HG03097 (cell line): ENCODE data around the gene IFNAR1.

ENCODE experiments used
- ATAC-seq: cut with Tn5 transposase; IDR thresholded peaks from one replicate; pipeline ENCODE4 v1.9.1; 2021; ENCODE audit not compliant: unreplicated experiment, low FRiP score

IFNAR1 gene

DNA sequence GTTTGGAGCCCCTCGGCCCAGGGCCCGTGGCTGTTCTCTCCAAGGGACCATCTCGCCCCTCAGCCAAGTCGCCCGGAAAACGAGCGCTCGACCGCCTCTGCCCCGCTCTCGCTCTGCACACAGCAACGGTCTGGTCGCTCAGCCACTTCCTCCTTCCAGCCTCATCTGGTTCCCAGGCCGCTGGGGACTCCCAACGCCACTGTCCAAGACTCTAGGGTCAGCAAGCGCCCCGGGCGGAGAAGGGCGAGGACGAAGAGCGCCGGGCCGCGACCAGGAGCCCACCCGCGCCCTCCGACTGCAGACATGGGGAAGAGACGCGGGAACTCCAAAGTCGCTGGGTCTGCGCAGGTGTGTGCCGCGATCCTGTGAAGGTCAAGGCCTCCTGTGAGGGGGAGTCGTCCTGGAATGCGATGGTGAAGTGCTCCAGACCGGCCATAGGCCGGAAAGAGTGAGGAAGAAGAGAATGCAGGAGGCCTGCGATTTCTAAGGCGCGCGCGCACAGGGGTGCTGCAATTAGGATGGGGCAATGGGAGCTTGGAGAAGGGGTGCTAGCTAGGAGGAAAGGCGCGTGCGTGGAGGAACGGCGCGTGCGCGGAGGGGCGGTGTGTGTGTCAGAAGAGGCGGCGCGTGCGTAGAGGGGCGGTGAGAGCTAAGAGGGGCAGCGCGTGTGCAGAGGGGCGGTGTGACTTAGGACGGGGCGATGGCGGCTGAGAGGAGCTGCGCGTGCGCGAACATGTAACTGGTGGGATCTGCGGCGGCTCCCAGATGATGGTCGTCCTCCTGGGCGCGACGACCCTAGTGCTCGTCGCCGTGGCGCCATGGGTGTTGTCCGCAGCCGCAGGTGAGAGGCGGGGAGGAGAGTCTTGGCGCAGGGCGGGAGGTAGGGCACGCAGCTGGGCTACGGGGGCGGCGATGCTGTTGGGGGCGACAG lies at the start of gene IFNAR1:
Gene IFNAR1 (plus strand): TSS at position 680 of the 931 bp plus-strand sequence. CDS start 86 bp downstream, at position 766.
- peak; percentile 75 for ATAC-seq

GRCh38 chr21:33278721-33279120 lies 46.0 kb upstream of the IFNAR1 start:
- no peak for ATAC-seq

- no peak for ATAC-seq
Observed at GRCh38 chr21:33279330-33279820, 45.4 kb upstream of the IFNAR1 start.

GRCh38 chr21:33281096-33281652 lies 43.6 kb upstream of the IFNAR1 start:
- no peak for ATAC-seq

DNA sequence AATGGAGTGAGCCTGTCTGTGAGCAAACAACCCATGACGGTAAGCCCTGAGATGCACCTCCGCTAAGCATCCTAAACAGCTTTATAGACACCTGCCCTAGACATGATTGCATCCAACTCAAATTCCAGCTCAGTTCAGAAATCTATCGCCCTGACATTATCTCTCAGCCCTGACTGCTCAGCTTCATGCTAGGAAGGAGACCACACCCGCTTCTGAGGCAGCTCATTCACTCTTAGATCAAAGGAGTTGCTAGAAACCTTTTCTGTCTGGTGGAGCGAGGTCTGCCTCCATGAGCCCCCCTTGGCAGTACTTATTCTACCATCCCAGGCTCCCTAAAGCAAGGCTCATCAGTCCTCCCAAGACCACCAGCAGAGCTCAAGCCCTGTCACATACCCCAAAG lies 41.6 kb upstream of the IFNAR1 start:
- ATAC-seq = no peak

DNA sequence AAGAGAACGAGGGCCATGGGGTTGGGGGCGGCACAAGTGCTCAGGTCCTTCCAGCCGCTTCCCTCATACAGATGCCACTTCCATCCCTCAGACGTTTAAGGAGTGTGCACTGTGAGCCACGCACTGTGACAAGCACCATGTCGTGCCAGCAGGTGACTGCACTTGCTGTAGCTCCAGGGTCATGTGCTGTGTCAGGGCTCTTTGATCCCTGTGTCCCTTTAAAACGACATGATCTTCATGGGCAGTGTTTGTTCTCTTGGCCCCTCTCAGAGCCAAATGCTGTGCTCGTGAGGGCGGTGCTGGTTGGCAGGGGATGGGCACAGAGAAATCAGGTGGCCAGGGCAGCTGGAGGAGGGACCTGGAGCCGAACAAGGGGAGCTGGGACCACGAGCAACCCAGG lies 38.7 kb upstream of the IFNAR1 start:
- ATAC-seq = no peak

GRCh38 chr21:33286600-33287456 lies 37.9 kb upstream of the IFNAR1 start:
- ATAC-seq = no peak

DNA sequence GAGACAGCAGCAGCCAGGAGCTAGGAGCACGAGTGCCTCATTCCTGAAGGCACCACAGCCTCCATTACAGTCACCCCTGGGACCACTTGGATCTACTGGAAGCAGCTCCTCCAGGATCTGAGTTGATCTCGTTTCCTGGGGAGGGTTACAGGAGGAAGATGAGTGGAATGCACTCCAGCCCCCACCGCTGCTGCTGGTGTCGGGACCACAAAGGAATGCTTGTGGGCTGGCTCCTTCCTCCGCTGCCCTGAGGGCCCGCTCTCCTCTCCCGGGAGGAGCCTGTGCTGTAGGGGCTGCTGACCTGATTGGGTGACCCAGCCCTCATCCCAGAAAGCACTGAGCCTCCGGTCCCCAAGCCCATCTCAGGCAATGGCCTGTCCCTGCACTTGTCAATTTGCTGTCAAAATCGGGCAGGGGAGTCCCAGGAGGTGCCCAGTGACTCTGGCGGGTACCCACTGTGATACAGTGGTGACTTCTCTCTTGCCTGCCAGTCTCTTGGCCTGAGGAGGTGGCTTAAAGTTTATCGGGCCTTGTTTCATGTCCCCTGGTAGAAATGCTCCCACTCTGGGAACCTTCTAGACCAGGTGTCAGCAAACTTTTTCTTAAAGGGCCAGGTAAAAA lies 35.5 kb upstream of the IFNAR1 start:
- no peak for ATAC-seq

DNA sequence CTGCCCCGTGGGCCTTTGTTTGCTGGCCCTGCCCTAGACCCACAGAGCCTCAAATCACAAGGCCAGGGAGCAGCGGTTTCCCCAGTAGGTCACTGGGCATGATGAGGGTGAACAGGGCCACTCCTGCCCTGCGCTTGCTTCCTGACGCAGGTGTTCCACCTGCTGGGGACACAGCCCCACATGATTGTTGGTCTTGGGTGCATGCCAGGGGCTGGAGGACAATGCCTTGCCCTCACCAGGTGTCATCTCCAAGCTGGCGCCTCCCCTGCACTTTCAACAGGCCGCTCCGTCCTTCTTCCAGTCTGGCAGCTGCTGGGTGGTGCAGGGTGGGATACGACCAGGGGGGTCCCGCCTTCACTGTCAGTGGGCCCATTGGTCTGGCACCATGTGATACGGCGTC lies 34.3 kb upstream of the IFNAR1 start:
- no peak for ATAC-seq

DNA sequence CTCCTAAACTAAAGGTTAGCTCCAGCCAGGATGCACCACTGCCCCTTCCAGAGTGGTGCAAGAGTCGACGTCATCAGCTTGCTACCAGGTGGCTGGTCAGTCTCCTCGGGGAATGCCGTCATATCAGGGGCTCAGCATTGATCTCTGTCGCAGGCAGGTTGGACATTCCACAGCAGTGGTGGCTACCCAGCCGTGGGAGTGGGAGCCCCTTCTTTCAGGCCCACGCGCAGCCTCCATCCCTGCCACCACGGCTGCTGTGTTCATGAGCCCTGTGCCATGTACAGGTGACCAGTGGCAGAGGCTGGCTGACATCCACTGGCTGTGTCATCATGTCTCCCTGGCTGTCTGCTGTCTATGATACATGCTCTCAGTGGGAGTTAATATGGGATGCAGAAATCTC lies 33.1 kb upstream of the IFNAR1 start:
- no peak for ATAC-seq

- no peak for ATAC-seq
Observed at GRCh38 chr21:33292724-33293123, 32.0 kb upstream of the IFNAR1 start.

DNA sequence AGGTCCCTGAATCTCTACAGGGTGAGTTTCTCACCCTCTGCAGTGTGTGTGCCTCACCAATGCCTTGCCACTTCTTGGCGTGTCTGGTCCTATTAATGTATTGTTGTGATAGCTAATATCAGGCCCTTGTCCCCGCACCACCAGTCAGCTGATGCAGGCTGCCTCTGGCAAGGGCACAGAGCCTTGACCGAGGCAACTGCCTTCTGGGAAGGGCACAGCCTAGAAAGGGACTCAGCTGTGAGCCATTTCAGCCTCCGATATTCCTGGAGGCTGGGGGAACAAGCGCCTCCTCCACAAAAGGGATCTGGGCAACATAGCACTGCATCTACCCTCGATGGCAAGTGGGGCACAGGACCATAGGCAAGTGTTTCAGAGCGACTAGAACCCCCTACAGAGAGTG lies 31.6 kb upstream of the IFNAR1 start:
- ATAC-seq = no peak

DNA sequence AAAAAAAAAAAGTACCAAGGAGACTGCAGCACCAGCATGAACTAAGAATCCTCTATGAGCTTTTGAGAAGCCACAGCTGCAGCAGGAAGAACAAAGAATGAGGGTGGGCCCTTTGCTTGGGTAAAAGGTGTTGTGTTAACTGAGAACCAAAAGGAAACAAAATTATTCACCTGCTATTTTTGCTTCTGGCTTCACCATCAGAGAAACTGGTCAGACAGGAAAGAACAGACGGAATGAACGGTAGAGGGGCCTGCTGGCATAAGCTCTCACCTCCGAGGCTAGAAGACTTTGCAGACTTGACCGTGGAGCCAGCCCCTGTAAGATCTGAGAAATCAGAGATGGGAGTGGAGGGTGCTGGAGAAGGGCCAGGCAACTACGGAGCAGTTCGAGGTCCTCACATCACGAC lies 31.0 kb upstream of the IFNAR1 start:
- ATAC-seq = no peak

DNA sequence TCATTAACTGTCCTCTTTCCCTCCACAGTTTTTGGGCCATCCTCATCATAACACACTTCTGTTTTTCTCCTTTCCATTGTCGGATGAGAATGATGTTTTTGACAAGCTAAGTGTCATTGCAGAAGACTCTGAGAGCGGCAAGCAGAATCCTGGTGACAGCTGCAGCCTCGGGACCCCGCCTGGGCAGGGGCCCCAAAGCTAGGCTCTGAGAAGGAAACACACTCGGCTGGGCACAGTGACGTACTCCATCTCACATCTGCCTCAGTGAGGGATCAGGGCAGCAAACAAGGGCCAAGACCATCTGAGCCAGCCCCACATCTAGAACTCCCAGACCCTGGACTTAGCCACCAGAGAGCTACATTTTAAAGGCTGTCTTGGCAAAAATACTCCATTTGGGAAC lies 28.6 kb upstream of the IFNAR1 start:
- no peak for ATAC-seq

DNA sequence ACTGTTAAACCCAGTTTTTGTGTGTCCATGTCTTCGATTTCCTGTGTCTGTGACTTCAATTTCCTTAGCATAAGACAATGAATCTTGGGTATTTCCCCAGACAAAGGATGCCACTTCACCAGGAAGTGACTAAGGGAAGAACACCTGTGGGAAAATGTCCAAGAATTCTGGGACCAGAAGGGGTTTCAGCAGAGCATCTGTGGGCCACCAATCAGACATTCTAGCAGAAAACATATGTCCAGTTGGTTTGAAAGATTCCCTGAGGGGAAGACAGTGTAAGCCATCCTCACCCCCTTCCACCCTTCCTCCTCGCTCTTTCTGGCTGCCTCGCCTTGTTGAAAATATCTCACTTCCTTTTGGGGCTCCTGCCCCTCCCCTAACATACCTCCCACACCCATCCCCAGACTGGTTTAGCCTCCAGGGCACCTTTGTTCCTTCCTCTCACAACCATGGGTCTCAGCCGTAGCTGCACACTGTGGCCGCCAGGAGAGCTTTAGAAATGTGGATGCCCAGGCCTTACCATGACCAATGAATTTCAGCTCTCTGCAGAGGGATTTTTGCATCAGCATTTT lies 25.5 kb upstream of the IFNAR1 start:
- ATAC-seq = peak; percentile 54

DNA sequence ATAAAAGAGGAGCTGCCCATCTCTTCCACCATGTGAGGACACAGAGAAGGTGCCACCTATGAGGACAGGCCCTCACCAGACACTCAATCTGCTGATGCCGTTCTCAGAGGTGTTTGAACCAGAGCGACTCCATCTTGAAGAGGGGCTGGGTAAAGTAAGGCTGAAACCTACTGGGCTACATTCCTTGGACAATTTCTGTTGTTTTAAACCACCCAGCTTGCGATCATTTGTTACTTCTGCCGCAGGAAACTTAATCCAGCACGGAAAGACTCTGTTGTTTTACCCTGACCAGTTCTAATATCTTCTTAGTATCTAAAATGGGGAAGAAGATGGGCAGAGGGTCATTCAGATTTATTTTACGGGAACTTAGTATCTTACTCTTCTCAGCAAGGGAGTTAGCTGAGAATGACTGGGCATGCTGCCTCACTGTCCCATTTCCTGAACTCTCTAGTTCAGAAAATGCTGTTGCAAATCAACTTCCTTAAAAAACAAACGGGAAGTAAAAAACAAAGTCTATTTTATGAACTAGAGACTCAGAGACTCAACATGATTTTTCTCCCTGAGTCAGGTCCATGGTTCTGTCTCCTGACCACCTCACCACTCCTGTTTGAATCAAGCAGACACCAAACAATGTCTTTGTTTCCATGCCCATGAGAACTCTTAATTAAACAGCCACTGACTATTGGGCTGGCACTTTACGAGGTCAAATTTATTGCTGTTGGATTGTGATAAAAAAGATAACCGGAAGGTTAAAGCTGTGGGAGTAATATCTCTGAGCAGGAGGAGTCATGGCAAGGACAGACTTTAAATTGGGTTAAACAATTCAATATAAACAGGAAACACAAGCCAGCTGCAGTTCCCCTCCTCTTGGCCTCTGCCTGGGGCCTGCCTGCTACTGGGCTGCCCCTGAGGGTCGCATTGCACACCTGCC lies 23.8 kb upstream of the IFNAR1 start:
- no peak for ATAC-seq

DNA sequence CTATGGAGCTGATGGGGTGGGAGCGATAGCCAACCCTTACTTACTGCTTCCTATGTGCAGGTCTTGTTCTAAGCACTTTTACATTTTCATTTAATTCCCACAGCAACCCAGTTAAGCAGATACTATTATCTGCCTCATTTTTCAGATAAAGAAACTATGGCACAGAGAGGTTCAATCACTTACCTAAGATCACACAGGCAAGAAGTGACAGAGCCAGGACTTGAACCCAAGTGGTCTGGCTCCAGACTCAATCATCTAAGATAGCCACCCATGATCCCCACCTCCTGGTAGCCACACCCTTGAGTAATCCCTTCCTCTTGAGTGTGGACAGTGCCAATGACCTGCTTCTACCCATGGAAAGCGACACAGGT lies 23.2 kb upstream of the IFNAR1 start:
- no peak for ATAC-seq

GRCh38 chr21:33302055-33302454 lies 22.7 kb upstream of the IFNAR1 start:
- no peak for ATAC-seq

DNA sequence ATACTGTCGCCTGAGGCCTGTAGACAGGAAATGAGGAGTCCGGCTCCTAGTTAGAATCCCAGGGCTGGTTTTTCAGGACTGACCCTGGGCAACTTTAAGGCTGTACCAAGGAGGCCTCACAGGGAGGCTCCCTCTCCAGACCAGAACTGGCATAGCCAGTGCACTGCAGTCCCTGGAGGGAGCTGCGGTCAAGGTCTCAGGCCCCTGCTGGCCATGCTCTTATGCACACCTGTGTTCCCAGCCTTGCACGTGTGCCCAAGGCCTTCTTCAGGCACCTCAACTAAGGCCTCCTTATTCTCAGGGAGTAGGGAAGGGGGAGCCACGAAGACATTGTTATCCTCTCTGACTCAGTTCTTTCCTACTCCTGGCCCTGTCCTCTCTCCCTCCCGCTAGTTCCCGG lies 22.0 kb upstream of the IFNAR1 start:
- no peak for ATAC-seq
